Lower lobe of right lung (tissue), 2 donors: ENCODE data around the gene SEMA6A. TPM values are rescaled to one million over a fixed set of nuclear protein-coding genes. Genes with fewer than 3 reads are reported as not detected.

Source experiments
- ATAC-seq, 2 donors: fragments of 200-7000 bp; cut with Tn5 transposase; one replicate each; pipeline ENCODE4 v1.9.1; 2020 to 2022; ENCODE audit warnings: mild to moderate bottlenecking in 2 of 2, moderate library complexity in 2 of 2
- DNase-seq: peaks from one replicate; pipeline ENCODE4 v3.0.0-alpha.2; 2020
- H3K27ac ChIP-seq: fragments of 200-600 bp; one replicate; pipeline ENCODE4 v1.8.0; 2022
- H3K27me3 ChIP-seq: fragments of 200-600 bp; one replicate; pipeline ENCODE4 v1.8.0; 2022; ENCODE audit warnings: low read depth
- H3K36me3 ChIP-seq: fragments of 200-600 bp; one replicate; pipeline ENCODE4 v1.8.0; 2022; ENCODE audit warnings: mild to moderate bottlenecking
- H3K4me1 ChIP-seq: fragments of 200-600 bp; one replicate; pipeline ENCODE4 v1.8.0; 2022
- H3K4me3 ChIP-seq: fragments of 200-600 bp; one replicate; pipeline ENCODE4 v1.8.0; 2022; ENCODE audit warnings: mild to moderate bottlenecking
- H3K9me3 ChIP-seq: fragments of 200-600 bp; one replicate; pipeline ENCODE4 v1.8.0; 2022
- intact Hi-C: fragments of 100-400 bp; cut with DNase I; formaldehyde crosslinking; loops from one replicate; pipeline ENCODE4 v1.11.0; 2022
- total RNA-seq: library from RNA; stranded (reverse); fragmentation: NEBNext Ultra II Directional; extraction: Animal tissue kit (Norgen Biotek cat#: 25700); gene quantifications from one replicate; pipeline ENCODE4 v1.2.1, GENCODE V29; 2021
- TF ChIP-seq, protein P1 (sequence below): fragments of 200-600 bp; IDR thresholded peaks from one replicate; pipeline ENCODE4 v1.8.0; 2022; ENCODE audit warnings: antibody characterized with exemption, mild to moderate bottlenecking
- donor health status: DM: no; HTN: yes; CAD: no; lungs with severe emphysema.

Gene SEMA6A
- total RNA-seq, 1 donor from 2014 or later = 44.3 TPM

DNA sequence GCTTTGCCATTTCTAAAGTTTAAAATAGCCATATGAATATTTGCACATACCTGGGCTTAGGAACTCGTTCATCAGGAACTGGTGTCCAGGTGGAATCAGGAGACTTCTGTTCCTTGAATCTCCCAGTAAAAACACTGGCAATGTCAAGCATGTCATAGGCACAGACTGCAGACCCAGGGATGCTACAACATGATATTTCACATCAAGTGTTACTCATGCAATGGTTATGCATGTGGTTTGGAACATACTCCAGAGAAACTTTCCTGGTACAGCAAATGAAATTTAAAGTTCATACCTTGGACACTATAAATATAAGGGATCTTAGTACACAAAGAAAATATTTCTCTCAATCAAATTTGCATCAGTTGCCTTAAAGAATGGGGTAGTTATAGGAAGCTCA is 92.2 kb downstream of the SEMA6A start:
- no peaks in the 10 kb centered on the region for H3K27me3 ChIP-seq
- peaks cover 9% of the 10 kb centered on the region for H3K36me3 ChIP-seq
- H3K4me3 ChIP-seq = no peak overlapping the region
- intact Hi-C loops = no loop called here
- no peak for DNase-seq
- peaks cover 5% of the 10 kb centered on the region for H3K9me3 ChIP-seq
- TF ChIP-seq, protein P1, sequence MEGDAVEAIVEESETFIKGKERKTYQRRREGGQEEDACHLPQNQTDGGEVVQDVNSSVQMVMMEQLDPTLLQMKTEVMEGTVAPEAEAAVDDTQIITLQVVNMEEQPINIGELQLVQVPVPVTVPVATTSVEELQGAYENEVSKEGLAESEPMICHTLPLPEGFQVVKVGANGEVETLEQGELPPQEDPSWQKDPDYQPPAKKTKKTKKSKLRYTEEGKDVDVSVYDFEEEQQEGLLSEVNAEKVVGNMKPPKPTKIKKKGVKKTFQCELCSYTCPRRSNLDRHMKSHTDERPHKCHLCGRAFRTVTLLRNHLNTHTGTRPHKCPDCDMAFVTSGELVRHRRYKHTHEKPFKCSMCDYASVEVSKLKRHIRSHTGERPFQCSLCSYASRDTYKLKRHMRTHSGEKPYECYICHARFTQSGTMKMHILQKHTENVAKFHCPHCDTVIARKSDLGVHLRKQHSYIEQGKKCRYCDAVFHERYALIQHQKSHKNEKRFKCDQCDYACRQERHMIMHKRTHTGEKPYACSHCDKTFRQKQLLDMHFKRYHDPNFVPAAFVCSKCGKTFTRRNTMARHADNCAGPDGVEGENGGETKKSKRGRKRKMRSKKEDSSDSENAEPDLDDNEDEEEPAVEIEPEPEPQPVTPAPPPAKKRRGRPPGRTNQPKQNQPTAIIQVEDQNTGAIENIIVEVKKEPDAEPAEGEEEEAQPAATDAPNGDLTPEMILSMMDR = no peak
- no peak overlapping the region for H3K27ac ChIP-seq
- H3K4me1 ChIP-seq = peaks cover 15% of the 10 kb centered on the region
- ATAC-seq = no peak

DNA sequence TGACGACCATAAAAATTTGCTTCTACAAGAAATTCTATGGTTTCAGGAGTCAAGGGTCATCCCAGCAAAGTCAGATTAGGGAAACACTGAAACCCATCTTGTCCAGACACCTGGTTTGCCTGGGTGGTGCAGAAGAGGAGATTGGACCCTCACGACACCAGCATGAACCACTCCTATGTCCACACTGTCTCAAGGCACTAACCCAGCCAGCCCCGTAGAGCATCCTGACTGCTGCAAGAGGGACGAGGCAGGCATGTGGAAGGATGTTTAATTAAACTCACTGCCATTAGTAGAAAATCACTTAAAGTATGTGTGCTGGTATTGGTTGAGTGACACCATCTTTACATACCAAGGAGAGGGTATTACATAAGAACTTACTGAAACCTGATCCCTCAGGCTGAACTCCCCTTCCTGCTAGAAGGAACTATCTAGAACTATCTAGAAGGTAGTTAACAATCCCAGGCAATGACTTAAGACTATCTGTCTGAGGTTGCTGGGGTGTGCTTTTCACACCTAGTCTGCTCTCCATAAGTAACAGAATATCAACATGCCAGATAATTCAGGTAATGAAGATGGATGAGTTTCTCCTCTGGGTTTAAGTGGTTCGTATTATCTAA is 93.6 kb downstream of the SEMA6A start:
- Histone ChIP-seq H3K27me3 (no peaks in the 10 kb centered on the region), H3K9me3 (peaks cover 17% of the 10 kb centered on the region), H3K4me3 (no peak overlapping the region), H3K4me1 (peaks cover 15% of the 10 kb centered on the region), H3K27ac (no peak overlapping the region), H3K36me3 (peaks cover 16% of the 10 kb centered on the region)
- intact Hi-C loops = no loop called here
- ATAC-seq (no peak), DNase-seq (no peak)
- TF ChIP-seq, protein P1 = no peak

DNA sequence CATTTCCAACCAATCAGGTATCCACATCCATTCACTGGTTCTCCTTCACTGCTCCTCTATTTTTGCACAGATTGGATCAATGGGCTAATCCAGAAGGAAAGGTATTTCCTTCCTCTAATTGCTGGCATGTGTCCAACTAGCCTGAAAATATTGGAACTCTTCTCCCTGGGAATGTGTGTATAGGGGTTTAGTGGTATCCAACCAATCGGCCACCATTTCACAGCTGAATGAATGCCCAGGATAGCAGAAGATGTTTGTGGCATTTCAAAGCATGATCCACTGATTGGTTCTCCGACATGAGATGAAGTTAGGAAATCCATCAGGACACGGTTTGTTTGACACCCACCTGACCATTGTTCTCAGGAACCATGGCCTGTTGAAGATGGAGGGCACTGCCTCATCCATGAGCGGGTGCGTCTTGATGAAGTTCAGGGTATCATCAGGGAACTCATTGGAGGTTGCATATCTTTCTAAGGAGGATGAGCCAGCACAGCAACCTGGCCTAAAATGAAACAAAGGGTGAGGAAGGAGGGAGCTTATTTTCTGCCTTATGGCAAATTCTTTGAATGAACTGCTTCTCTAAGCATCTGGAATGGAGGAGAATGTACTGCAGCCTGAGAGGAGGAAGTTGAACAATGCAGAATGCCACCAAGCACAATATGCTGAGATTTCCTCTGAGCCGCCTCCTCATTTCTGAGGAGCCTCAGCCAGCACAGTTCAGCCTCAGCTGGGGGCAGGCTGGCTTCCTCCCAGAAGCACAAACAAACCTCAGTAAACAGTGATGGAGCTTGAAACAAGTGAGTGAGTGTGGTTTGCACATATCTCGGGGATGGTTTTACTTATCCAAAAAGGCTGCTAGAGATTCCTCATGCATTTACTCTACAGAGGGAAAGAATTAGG is 94.6 kb downstream of the SEMA6A start:
- ATAC-seq (no peak), DNase-seq (no peak)
- TF ChIP-seq, protein P1 = no peak

DNA sequence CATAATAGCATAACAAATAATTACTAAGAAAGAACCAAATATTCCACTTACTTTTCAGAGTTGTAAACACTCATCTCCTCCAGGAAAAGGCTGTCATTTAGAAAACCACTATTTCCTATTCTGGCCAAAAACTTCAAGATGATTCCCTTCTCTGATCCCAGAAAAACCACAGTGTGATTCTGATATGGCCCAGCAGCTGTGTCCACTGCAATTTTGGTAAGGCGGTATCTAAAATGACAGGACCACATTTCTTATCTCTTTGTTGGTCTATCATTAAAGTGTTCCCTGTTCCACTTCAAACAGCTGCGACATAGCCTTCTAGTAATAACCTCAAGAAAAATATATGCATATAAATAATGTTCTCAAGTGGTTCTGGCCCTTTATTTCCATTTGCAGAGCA is 96.1 kb downstream of the SEMA6A start:
- ATAC-seq = no peak
- TF ChIP-seq, protein P1 = no peak
- H3K36me3 ChIP-seq = peaks cover 21% of the 10 kb centered on the region
- no peak overlapping the region for H3K27ac ChIP-seq
- H3K4me1 ChIP-seq = peaks cover 15% of the 10 kb centered on the region
- no peak overlapping the region for H3K4me3 ChIP-seq
- no peak for DNase-seq
- H3K9me3 ChIP-seq = peaks cover 17% of the 10 kb centered on the region
- intact Hi-C loops = no loop called here
- no peaks in the 10 kb centered on the region for H3K27me3 ChIP-seq

More for the DNA sequence above, 94.6 kb downstream of the SEMA6A start:
- Histone ChIP-seq H3K4me1 (peaks cover 15% of the 10 kb centered on the region), H3K27ac (no peak overlapping the region), H3K27me3 (no peaks in the 10 kb centered on the region), H3K36me3 (peaks cover 21% of the 10 kb centered on the region), H3K9me3 (peaks cover 17% of the 10 kb centered on the region), H3K4me3 (no peak overlapping the region)
- intact Hi-C loops = no loop called here

DNA sequence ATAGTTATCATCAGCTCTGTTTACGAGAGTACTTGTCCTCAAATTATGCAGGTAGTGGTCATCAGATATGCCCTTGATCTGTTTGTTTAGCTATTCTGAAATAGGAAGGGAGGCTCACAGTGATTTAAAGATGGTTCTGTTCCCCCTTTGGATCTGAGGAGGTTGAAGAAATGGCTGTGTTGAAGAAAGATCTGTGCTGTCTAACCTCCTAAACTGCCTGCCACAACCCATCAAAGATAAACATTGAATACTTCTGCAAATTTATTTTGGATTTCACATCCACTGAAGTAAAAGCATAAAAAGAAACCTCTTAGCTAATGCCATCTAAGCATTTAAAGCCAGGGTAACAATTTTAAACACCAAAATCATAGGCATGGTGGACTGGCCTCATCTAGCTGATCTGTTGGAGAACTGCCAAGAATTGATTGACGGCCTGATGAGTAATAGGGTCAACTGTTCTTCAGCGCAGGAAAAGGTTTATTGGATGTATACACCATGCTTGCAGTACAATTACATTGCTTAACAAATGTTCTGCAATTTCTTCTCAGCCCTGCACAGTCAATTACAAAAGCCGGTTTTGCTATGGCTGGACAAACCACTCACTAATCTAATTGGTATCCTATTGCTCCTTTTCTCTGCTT is 97.6 kb downstream of the SEMA6A start:
- Histone ChIP-seq H3K36me3 (peaks cover 21% of the 10 kb centered on the region), H3K4me3 (no peak overlapping the region), H3K9me3 (peaks cover 17% of the 10 kb centered on the region), H3K27ac (no peak overlapping the region), H3K27me3 (no peaks in the 10 kb centered on the region), H3K4me1 (peaks cover 15% of the 10 kb centered on the region)
- intact Hi-C loops = no loop called here
- no peak for DNase-seq
- TF ChIP-seq, protein P1 = no peak
- no peak for ATAC-seq
